HAP-1 (cell line): ENCODE results near the gene STAC.

Experiments
- DNase-seq, 2 experiments: peaks; one replicate each; pipeline ENCODE4 v3.0.0-alpha.2; 2016 to 2020; ENCODE audit warnings: low spot score in 2 of 2
- H3K27me3 ChIP-seq: fragments of 250-450 bp; sonication (Bioruptor Pico); 2 replicates; pipeline ENCODE4 v1.5.1; 2020; ENCODE audit warnings: low read depth, mild to moderate bottlenecking, moderate library complexity
- H3K36me3 ChIP-seq: fragments of 250-450 bp; sonication (Bioruptor Pico); replicated peaks from 2 replicates; pipeline ENCODE4 v1.5.1; 2020; ENCODE audit warnings: mild to moderate bottlenecking
- H3K4me1 ChIP-seq: fragments of 250-450 bp; sonication (Bioruptor Pico); 2 replicates; pipeline ENCODE4 v1.5.1; 2020; ENCODE audit warnings: mild to moderate bottlenecking
- H3K4me3 ChIP-seq: fragments of 250-450 bp; sonication (Bioruptor Pico); 2 replicates; pipeline ENCODE4 v1.5.1; 2020; ENCODE audit warnings: mild to moderate bottlenecking, moderate library complexity
- H3K9me3 ChIP-seq: fragments of 250-450 bp; sonication (Bioruptor Pico); 2 replicates; pipeline ENCODE4 v1.5.1; 2020; ENCODE audit warnings: mild to moderate bottlenecking, moderate library complexity
- in situ Hi-C: fragments of 300-500 bp; cut with MboI; formaldehyde crosslinking; loops from 3 replicates; pipeline ENCODE4 v1.14.3; 2020; ENCODE audit warnings: low sequenced_read_pairs, inconsistent platforms, mixed read lengths

The STAC gene

DNA sequence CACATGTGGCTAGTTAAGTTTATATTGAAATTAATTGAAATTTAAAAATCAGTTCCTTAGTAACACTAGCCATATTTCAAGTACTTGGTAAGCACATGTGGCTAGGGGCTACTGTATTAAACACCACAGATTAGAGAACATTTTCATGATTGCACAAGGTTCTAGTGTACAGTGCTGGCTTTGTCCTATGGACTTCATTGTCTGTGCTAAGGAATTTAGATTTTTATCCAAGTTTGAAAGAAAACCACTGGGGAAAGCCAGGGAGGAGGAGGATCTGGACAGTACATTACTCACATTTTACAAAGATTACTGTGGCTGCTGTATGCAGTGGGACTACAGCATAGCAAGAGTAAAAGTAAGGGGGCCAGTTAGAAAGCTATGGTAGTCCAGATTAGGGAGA is 13.9 kb downstream of the STAC start:
- Histone ChIP-seq H3K4me3 (no peak overlapping the region), H3K27me3 (no peaks in the 10 kb centered on the region), H3K9me3 (no peaks in the 10 kb centered on the region), H3K36me3 (no peaks in the 10 kb centered on the region), H3K4me1 (no peaks in the 10 kb centered on the region)
- no peak for DNase-seq
- in situ Hi-C loops: no loop called here

- no peak overlapping the region for H3K4me3 ChIP-seq
- no peaks in the 10 kb centered on the region for H3K4me1 ChIP-seq
- in situ Hi-C loops: no loop called here
- H3K27me3 ChIP-seq: no peaks in the 10 kb centered on the region
- H3K9me3 ChIP-seq: no peaks in the 10 kb centered on the region
- no peak for DNase-seq
- no peaks in the 10 kb centered on the region for H3K36me3 ChIP-seq
Measured at GRCh38 chr3:36397841-36398240, 17.5 kb downstream of the STAC start.

DNA sequence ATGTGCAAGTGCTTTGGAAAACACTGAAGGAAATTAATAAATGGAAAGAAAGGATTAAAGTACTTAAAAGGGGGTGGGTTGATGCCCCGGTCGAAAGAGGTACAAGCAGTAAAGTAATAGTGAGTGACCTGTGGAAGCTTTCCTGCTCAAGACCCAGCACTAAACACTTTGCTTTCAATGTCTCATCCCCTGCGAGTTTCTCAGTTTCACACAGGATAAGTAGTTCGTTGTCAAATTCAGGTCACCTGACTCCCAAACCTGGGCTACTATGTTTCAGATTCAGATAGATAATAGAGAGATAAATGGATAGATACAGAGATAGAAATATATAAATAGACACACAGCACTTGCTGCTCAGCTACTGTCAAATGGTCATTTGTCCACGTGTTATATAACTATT is 19.6 kb downstream of the STAC start:
- Histone ChIP-seq H3K4me3 (no peak overlapping the region), H3K4me1 (no peaks in the 10 kb centered on the region), H3K27me3 (no peaks in the 10 kb centered on the region), H3K36me3 (no peaks in the 10 kb centered on the region), H3K9me3 (no peaks in the 10 kb centered on the region)
- in situ Hi-C loops: no loop called here
- DNase-seq: no peak

DNA sequence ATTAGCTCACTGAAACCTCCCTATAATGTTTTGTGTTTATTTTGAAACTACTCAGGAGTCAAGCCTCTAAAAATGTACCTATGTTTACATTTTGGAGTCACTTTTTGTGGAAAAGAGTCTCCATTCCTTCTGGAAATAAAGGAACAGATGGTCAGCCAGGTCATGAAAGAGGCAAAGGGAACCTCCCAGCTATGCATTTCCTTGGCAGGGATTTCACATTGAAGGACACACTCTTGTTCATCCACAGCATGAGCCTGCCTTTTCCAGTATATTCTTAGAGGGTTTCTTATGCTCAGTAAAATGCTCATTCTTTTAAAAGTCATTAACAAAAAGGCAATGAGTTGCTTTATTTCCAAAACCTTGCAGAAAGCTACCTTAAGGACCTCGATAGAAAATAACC is 20.8 kb downstream of the STAC start:
- no peaks in the 10 kb centered on the region for H3K27me3 ChIP-seq
- no peak for DNase-seq
- H3K4me1 ChIP-seq: no peaks in the 10 kb centered on the region
- no peaks in the 10 kb centered on the region for H3K9me3 ChIP-seq
- H3K36me3 ChIP-seq: no peaks in the 10 kb centered on the region
- H3K4me3 ChIP-seq: no peak overlapping the region
- in situ Hi-C loops: no loop called here

GRCh38 chr3:36403661-36404060 is 23.4 kb downstream of the STAC start:
- Histone ChIP-seq H3K36me3 (no peaks in the 10 kb centered on the region), H3K27me3 (no peaks in the 10 kb centered on the region), H3K4me3 (no peak overlapping the region), H3K9me3 (no peaks in the 10 kb centered on the region), H3K4me1 (no peaks in the 10 kb centered on the region)
- DNase-seq: no peak
- in situ Hi-C loops: no loop called here

DNA sequence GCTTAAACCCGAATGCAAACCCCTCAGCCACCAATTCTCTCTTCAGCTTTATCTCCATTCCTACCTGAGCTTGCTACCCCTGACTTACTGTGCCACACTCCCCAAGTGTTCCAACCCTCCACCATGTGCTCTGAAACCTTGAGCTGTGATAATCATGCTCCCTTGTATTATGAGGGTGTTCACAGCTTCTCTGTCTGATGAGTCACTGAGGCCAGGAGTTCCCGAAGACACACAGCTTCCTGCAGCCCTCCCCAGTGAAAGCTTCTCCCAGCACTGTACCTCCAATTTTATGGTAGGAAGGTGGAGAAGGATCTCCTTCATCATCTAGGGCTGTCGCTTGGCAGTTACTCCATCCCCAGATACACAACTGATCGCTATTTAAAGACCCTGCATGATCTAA is 24.9 kb downstream of the STAC start:
- H3K9me3 ChIP-seq: no peaks in the 10 kb centered on the region
- DNase-seq: no peak
- H3K4me3 ChIP-seq: no peak overlapping the region
- in situ Hi-C loops: no loop called here
- H3K36me3 ChIP-seq: no peaks in the 10 kb centered on the region
- H3K27me3 ChIP-seq: no peaks in the 10 kb centered on the region
- no peaks in the 10 kb centered on the region for H3K4me1 ChIP-seq

- DNase-seq: no peak
Measured at GRCh38 chr3:36408146-36408545, 27.8 kb downstream of the STAC start.

GRCh38 chr3:36409862-36410261 is 29.6 kb downstream of the STAC start:
- Histone ChIP-seq H3K9me3 (no peaks in the 10 kb centered on the region), H3K27me3 (no peaks in the 10 kb centered on the region), H3K4me1 (no peaks in the 10 kb centered on the region), H3K4me3 (no peak overlapping the region), H3K36me3 (no peaks in the 10 kb centered on the region)
- no peak for DNase-seq
- in situ Hi-C loops: no loop called here

More at GRCh38 chr3:36408146-36408545, 27.8 kb downstream of the STAC start:
- no peaks in the 10 kb centered on the region for H3K4me1 ChIP-seq
- H3K9me3 ChIP-seq: no peaks in the 10 kb centered on the region
- H3K36me3 ChIP-seq: no peaks in the 10 kb centered on the region
- in situ Hi-C loops: no loop called here
- no peaks in the 10 kb centered on the region for H3K27me3 ChIP-seq
- H3K4me3 ChIP-seq: no peak overlapping the region

GRCh38 chr3:36411587-36411986 is 31.3 kb downstream of the STAC start:
- Histone ChIP-seq H3K4me1 (no peaks in the 10 kb centered on the region), H3K9me3 (no peaks in the 10 kb centered on the region), H3K4me3 (no peak overlapping the region), H3K36me3 (no peaks in the 10 kb centered on the region), H3K27me3 (no peaks in the 10 kb centered on the region)
- in situ Hi-C loops: no loop called here
- DNase-seq: no peak

DNA sequence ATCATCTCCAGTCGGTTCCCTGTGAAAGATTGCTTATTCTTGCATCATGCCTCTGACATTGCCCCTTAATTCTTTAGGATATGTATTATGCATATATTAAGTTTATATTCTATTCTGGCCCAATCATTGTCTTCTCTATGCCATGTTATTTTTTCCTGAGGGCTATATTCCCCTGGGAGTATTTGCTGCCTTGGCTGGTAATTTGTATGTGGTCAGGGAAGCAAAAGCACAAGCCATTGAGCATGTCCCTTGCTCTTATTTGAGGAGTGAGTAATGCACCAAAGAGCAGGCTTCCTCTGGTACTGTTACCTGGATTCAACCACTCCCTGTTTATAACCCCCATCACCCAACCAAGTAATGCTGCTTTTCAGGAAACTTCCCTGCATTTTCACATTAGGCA is 36.3 kb downstream of the STAC start:
- no peaks in the 10 kb centered on the region for H3K27me3 ChIP-seq
- H3K36me3 ChIP-seq: no peaks in the 10 kb centered on the region
- in situ Hi-C loops: no loop called here
- H3K9me3 ChIP-seq: no peaks in the 10 kb centered on the region
- no peak for DNase-seq
- no peaks in the 10 kb centered on the region for H3K4me1 ChIP-seq
- no peak overlapping the region for H3K4me3 ChIP-seq

DNA sequence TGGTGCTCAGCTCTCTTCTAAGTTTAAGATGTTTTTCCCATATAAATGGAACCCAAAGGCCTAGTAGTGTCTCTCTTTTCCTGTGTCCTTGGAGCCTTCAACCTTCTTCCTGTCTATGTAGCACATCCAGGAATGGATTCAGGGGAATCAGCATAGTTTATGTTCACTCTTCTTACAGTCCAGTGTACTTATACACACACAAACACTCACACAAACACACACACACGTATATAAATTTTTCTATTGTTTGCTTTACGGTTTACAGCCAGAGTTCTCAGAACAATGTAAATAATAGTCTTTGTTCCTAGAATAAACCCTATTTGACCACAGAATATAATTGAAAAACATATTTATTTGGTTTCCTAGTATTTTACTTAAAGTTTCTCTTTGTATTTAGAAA is 36.9 kb downstream of the STAC start:
- in situ Hi-C loops: no loop called here
- Histone ChIP-seq H3K27me3 (no peaks in the 10 kb centered on the region), H3K9me3 (no peaks in the 10 kb centered on the region), H3K4me1 (no peaks in the 10 kb centered on the region), H3K36me3 (no peaks in the 10 kb centered on the region), H3K4me3 (no peak overlapping the region)
- DNase-seq: no peak

DNA sequence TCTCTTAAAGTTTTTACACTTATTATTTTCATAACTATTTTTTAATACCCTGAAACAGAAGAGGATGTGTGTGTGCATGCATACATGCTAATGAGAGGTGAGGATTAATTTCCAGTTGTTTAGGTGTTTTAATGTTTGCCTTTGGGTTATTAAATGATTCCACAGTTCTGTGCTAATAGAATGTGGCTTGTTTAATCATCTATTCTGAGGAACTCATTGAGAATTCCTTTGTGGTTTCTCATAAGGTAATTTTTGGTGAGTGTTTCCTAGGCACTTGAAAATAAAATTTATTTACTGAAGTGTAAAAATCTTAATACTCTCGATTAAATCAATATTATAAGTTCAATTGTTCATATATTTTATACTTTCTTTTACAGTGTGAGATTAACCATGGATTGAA is 38.0 kb downstream of the STAC start:
- Histone ChIP-seq H3K36me3 (no peaks in the 10 kb centered on the region), H3K9me3 (no peaks in the 10 kb centered on the region), H3K27me3 (no peaks in the 10 kb centered on the region), H3K4me1 (no peaks in the 10 kb centered on the region), H3K4me3 (no peak overlapping the region)
- DNase-seq: no peak
- in situ Hi-C loops: no loop called here

GRCh38 chr3:36428445-36428844 is 48.1 kb downstream of the STAC start:
- in situ Hi-C loops: no loop called here
- no peak for DNase-seq
- peaks cover 4% of the 10 kb centered on the region; the same call in 1 of the 2 replicates for H3K4me1 ChIP-seq
- no peaks in the 10 kb centered on the region for H3K9me3 ChIP-seq
- H3K4me3 ChIP-seq: no peak overlapping the region
- no peaks in the 10 kb centered on the region for H3K27me3 ChIP-seq
- H3K36me3 ChIP-seq: no peaks in the 10 kb centered on the region

DNA sequence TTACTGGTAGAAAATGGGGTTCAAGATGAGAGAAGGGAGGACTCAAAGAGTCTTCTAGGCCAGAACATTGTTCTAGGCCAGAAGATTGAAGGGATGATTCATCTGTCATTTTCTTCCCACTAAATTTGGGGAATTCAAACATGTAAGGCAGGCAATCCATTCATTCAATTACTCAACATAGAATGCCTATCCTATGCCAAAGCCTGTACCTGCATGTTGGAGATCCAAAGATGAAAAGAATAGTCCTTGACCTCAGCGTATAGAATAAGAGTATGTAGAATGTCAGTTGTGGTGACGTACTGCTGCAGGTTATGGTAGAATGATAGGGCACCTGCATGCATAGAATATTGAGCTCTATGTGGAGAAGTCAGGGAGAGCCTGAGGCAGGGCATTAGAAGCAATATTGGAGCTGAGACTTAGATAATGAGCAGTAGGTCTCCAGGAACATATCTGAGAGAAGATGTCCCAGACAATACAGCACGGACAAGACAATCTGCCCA is 49.7 kb downstream of the STAC start:
- Histone ChIP-seq H3K9me3 (no peaks in the 10 kb centered on the region), H3K4me3 (no peak overlapping the region), H3K27me3 (no peaks in the 10 kb centered on the region), H3K36me3 (no peaks in the 10 kb centered on the region), H3K4me1 (peaks cover 4% of the 10 kb centered on the region; the same call in 1 of the 2 replicates)
- in situ Hi-C loops: no loop called here
- DNase-seq: no peak

DNA sequence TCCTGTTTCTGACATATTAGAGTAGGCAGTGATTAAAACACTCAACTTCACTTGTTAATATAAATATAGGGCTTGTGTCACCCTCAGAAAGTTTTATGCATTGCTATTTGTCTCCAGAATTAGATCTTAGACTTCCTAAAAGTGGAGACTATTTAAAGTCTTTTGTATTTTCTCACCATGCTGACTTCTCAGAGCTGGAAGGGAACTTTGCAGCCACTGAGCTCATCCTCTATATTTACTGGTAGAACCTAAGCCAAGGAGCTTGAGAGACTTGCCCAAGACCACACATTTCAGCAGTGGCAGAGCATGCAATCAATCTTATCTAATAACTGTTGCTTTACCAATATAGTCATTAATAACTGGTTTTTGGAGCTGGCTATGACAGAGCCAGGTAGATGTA is 53.2 kb downstream of the STAC start:
- no peak overlapping the region for H3K4me3 ChIP-seq
- H3K9me3 ChIP-seq: no peaks in the 10 kb centered on the region
- no peaks in the 10 kb centered on the region for H3K27me3 ChIP-seq
- H3K4me1 ChIP-seq: no peaks in the 10 kb centered on the region
- in situ Hi-C loops: no loop called here
- H3K36me3 ChIP-seq: no peaks in the 10 kb centered on the region
- DNase-seq: no peak
